ENCODE results near the gene TBR1. TPM values are rescaled to one million over a fixed set of nuclear protein-coding genes. Genes with fewer than 3 reads are reported as not detected.

The TBR1 gene
- polyA plus RNA-seq, 1 of the 3 experiments (the other 2 are of a cell fraction), result not detected

DNA sequence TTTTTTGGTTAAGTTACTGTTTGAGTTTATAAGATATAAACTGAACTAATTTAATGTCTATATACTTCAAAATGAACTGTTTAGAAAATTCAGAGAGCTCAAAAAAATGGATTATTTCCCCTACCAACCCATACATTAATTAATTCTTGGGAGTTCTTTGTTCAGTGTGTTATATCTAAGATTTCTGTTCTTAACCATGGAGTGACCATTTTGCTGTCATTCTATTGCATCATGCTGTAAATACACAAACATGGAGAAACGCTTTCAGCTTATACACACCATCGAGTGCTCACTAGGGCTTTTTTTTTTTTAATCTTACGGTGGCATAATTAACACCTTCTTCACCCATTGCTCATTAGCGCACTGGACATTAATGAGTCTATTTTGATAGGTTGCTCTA, 33.4 kb upstream of the TBR1 start:
- Histone ChIP-seq H3K4me1 (ENCODE audit: control insufficient read depth in 1 of 2, insufficient read depth in 2 of 2, low read depth in 1 of 2, low read length in 1 of 2) (no peaks in the 10 kb centered on the region; a peak in 2 of 4 replicates), H3K9me2 (no peaks in the 10 kb centered on the region), H3K79me2 (ENCODE audit: insufficient read depth) (0 out of 2 replicates have a peak, but pooled peaks cover 7% of the 10 kb centered on the region), H3K4me3 (ENCODE audit: low read depth in 2 of 2, low read length in 1 of 2) (no peak overlapping the region), H3K27ac (ENCODE audit: low read depth in 2 of 2, low read length in 1 of 2) (no peak overlapping the region), H3K27me3 (ENCODE audit: insufficient read depth) (no peaks in the 10 kb centered on the region), H3K9ac (no peak overlapping the region), H3K9me3 (no peaks in the 10 kb centered on the region), H3K36me3 (replicated peaks in 1 of 2; ENCODE audit: control insufficient read depth in 1 of 2, insufficient read depth in 2 of 2, low read length in 1 of 2) (peaks cover 47 to 54% of the 10 kb centered on the region in 2 experiments), H4K20me1 (ENCODE audit: insufficient read depth) (no peaks in the 10 kb centered on the region), H3F3A (replicated peaks; ENCODE audit: insufficient read depth) (peaks cover 2% of the 10 kb centered on the region), H2AFZ (ENCODE audit: low read depth) (no peak overlapping the region), H3K4me2 (no peak overlapping the region)
- POLR2A ChIA-PET, result no interaction called here
- no peak for DNase-seq
- TF ChIP-seq TAF1 (IDR thresholded peaks at IDR 0.05; ENCODE audit: borderline replicate concordance, low read depth, low read length) (no peak), RCOR1 (IDR thresholded peaks at IDR 0.05; ENCODE audit: low read length) (no peak), POLR2AphosphoS5 (IDR thresholded peaks at IDR 0.05; ENCODE audit: low read depth, low read length) (no peak), JUND (IDR thresholded peaks at IDR 0.05) (no peak)
- TF ChIP-seq, protein P1, sequence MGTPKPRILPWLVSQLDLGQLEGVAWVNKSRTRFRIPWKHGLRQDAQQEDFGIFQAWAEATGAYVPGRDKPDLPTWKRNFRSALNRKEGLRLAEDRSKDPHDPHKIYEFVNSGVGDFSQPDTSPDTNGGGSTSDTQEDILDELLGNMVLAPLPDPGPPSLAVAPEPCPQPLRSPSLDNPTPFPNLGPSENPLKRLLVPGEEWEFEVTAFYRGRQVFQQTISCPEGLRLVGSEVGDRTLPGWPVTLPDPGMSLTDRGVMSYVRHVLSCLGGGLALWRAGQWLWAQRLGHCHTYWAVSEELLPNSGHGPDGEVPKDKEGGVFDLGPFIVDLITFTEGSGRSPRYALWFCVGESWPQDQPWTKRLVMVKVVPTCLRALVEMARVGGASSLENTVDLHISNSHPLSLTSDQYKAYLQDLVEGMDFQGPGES (IDR thresholded peaks at IDR 0.05; ENCODE audit: low read depth, low read length), result no peak
- TF ChIP-seq, protein P2, sequence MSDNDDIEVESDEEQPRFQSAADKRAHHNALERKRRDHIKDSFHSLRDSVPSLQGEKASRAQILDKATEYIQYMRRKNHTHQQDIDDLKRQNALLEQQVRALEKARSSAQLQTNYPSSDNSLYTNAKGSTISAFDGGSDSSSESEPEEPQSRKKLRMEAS (IDR thresholded peaks at IDR 0.05; ENCODE audit: low read depth), result no peak
- CTCF ChIA-PET, result no interaction called here
- 98% methylated on average over 4 of the region's 4 CpGs for WGBS (ENCODE audit: low lambda C conversion rate)

DNA sequence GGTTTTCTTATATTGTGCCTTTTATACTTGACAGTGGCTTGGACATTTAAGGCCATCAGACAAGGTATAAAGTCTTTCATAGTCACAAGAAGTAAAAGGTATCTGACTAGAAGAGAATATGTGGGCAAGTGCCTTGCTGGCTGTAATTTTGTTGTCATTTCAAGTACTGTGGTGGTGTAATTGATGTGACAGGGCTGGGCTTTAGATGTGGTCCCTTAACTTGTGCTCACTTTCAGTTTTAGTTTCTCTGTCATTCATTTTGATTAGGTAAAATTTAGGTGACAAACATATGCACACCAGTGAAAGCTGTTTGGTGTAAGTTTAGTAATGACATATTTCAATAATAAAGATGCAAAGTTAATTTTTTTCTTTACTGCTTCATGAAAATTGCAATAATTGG, 31.2 kb upstream of the TBR1 start:
- Histone ChIP-seq H3K4me2 (no peak overlapping the region), H3K9me3 (no peaks in the 10 kb centered on the region), H3K4me3 (ENCODE audit: low read depth in 2 of 2, low read length in 1 of 2) (no peak overlapping the region), H3K27me3 (ENCODE audit: insufficient read depth) (no peaks in the 10 kb centered on the region), H2AFZ (ENCODE audit: low read depth) (no peak overlapping the region), H3K27ac (ENCODE audit: low read depth in 2 of 2, low read length in 1 of 2) (no peak overlapping the region), H3K9me2 (no peaks in the 10 kb centered on the region), H3K79me2 (ENCODE audit: insufficient read depth) (0 out of 2 replicates have a peak, but pooled peaks cover 7% of the 10 kb centered on the region), H3F3A (replicated peaks; ENCODE audit: insufficient read depth) (peaks cover 2% of the 10 kb centered on the region), H3K36me3 (replicated peaks in 1 of 2; ENCODE audit: control insufficient read depth in 1 of 2, insufficient read depth in 2 of 2, low read length in 1 of 2) (peaks cover 48 to 51% of the 10 kb centered on the region in 2 experiments), H4K20me1 (ENCODE audit: insufficient read depth) (no peaks in the 10 kb centered on the region), H3K9ac (no peak overlapping the region), H3K4me1 (ENCODE audit: control insufficient read depth in 1 of 2, insufficient read depth in 2 of 2, low read depth in 1 of 2, low read length in 1 of 2) (no peaks in the 10 kb centered on the region; a peak in 2 of 4 replicates)
- CTCF ChIA-PET, result no interaction called here
- no peak for DNase-seq
- TF ChIP-seq YY1 (IDR thresholded peaks at IDR 0.05; ENCODE audit: low read depth), result no peak
- no peak for TF ChIP-seq RFX5 (IDR thresholded peaks at IDR 0.05; ENCODE audit: low read length)
- TF ChIP-seq, protein P3, sequence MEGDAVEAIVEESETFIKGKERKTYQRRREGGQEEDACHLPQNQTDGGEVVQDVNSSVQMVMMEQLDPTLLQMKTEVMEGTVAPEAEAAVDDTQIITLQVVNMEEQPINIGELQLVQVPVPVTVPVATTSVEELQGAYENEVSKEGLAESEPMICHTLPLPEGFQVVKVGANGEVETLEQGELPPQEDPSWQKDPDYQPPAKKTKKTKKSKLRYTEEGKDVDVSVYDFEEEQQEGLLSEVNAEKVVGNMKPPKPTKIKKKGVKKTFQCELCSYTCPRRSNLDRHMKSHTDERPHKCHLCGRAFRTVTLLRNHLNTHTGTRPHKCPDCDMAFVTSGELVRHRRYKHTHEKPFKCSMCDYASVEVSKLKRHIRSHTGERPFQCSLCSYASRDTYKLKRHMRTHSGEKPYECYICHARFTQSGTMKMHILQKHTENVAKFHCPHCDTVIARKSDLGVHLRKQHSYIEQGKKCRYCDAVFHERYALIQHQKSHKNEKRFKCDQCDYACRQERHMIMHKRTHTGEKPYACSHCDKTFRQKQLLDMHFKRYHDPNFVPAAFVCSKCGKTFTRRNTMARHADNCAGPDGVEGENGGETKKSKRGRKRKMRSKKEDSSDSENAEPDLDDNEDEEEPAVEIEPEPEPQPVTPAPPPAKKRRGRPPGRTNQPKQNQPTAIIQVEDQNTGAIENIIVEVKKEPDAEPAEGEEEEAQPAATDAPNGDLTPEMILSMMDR (IDR thresholded peaks at IDR 0.05), result no peak
- TF ChIP-seq JUND (IDR thresholded peaks at IDR 0.05), result no peak
- no peak for TF ChIP-seq FOXM1 (IDR thresholded peaks at IDR 0.05; ENCODE audit: low read depth)
- TF ChIP-seq, protein P4, sequence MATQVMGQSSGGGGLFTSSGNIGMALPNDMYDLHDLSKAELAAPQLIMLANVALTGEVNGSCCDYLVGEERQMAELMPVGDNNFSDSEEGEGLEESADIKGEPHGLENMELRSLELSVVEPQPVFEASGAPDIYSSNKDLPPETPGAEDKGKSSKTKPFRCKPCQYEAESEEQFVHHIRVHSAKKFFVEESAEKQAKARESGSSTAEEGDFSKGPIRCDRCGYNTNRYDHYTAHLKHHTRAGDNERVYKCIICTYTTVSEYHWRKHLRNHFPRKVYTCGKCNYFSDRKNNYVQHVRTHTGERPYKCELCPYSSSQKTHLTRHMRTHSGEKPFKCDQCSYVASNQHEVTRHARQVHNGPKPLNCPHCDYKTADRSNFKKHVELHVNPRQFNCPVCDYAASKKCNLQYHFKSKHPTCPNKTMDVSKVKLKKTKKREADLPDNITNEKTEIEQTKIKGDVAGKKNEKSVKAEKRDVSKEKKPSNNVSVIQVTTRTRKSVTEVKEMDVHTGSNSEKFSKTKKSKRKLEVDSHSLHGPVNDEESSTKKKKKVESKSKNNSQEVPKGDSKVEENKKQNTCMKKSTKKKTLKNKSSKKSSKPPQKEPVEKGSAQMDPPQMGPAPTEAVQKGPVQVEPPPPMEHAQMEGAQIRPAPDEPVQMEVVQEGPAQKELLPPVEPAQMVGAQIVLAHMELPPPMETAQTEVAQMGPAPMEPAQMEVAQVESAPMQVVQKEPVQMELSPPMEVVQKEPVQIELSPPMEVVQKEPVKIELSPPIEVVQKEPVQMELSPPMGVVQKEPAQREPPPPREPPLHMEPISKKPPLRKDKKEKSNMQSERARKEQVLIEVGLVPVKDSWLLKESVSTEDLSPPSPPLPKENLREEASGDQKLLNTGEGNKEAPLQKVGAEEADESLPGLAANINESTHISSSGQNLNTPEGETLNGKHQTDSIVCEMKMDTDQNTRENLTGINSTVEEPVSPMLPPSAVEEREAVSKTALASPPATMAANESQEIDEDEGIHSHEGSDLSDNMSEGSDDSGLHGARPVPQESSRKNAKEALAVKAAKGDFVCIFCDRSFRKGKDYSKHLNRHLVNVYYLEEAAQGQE (IDR thresholded peaks at IDR 0.05; ENCODE audit: low read depth, low read length), result no peak
- POLR2A ChIA-PET, result no interaction called here
